Heart right ventricle (tissue), 16 donors: ENCODE data around the gene WDPCP. TPM values are rescaled to one million over a fixed set of nuclear protein-coding genes. Genes with fewer than 3 reads are reported as not detected.

Experiments used
- ATAC-seq, 8 donors: fragments of 200-7000 bp; cut with Tn5 transposase; one replicate each; pipeline ENCODE4 v1.9.1; 2020; ENCODE audit warnings: mild to moderate bottlenecking in 8 of 8, moderate library complexity in 8 of 8, moderate number of reproducible peaks in 1 of 8
- DNase-seq, 2 donors: peaks; one replicate each; pipeline ENCODE4 v3.0.0-alpha.2; 2020
- H3K27ac ChIP-seq, 10 donors: fragments of 200-600 bp; sonication (generic) in 2 of 10; one replicate each; pipeline versions ENCODE4 v1.5.0 to v1.8.0; 2020 to 2022; ENCODE audit warnings: mild to moderate bottlenecking in 3 of 10
- H3K27me3 ChIP-seq, 7 donors: fragments of 200-600 bp; one replicate each; pipeline ENCODE4 v1.8.0; 2021 to 2022; ENCODE audit warnings: mild to moderate bottlenecking in 2 of 7
- H3K36me3 ChIP-seq, 9 donors: fragments of 200-600 bp; sonication (generic) in 1 of 9; one replicate each; pipeline versions ENCODE4 v1.5.0 to v1.8.0; 2020 to 2022; ENCODE audit warnings: mild to moderate bottlenecking in 2 of 9
- H3K4me1 ChIP-seq, 9 donors: fragments of 200-600 bp; sonication (generic) in 1 of 9; one replicate each; pipeline versions ENCODE4 v1.5.0 to v1.8.0; 2020 to 2022; ENCODE audit warnings: mild to moderate bottlenecking in 4 of 9
- H3K4me3 ChIP-seq, 10 donors: fragments of 200-600 bp; sonication (generic) in 2 of 10; one replicate each; pipeline versions ENCODE4 v1.5.0 to v1.8.0; 2020 to 2022; ENCODE audit warnings: mild to moderate bottlenecking in 7 of 10, moderate library complexity in 2 of 10
- H3K9me3 ChIP-seq, 11 donors: fragments of 200-600 bp in 10 of 11; sonication (generic) in 2 of 11; one replicate each; pipeline versions ENCODE4 v1.5.0 to v1.8.0; 2013 to 2022; ENCODE audit warnings: mild to moderate bottlenecking in 2 of 11, control low read depth in 1 of 11, moderate library complexity in 1 of 11
- CTCF ChIP-seq, 9 donors: fragments of 200-600 bp; sonication (generic) in 2 of 9; IDR thresholded peaks; one replicate each; pipeline versions ENCODE4 v1.5.0 to v1.8.0; 2021 to 2022; ENCODE audit warnings: antibody characterized with exemption in 9 of 9, mild to moderate bottlenecking in 5 of 9, moderate library complexity in 1 of 9
- WGBS, 2 donors: extraction: QIAGEN DNeasy Blood & Tissue Kit; methylation state at CpG; one replicate each; pipeline ENCODE4 v1.1.7; 2013; ENCODE audit warnings: inconsistent platforms in 1 of 2; 5-methylcytosine and 5-hydroxymethylcytosine counted together
- intact Hi-C, 10 donors: fragments of 100-400 bp; cut with DNase I; formaldehyde crosslinking; loops; one replicate each; pipeline versions ENCODE4 v1.11.1 to v1.14.2; 2022
- polyA plus RNA-seq, 2 donors: library from polyadenylated mRNA; stranded (reverse); fragments of 200-250 nt; gene quantifications; one replicate each; pipeline ENCODE4 v1.2.3, GENCODE V29; 2013
- total RNA-seq, 10 donors: library from RNA; stranded (reverse); fragmentation: NEBNext Ultra II Directional in 3 of 10; extraction: Animal tissue kit (Norgen Biotek cat#: 25700) in 3 of 10; gene quantifications; one replicate each; pipeline versions ENCODE4 v1.2.1 to v1.2.4, GENCODE V29; 2021 to 2023
- donor health status: Arrhythmogenic right ventricular cardiomyopathy.
- donor health status: ischemic (EF 13 %, LVEDD 7.1; RV severe dilation, severe dysfunction).
- donor health status: healthy with polysubstance abuse.
- donor health status: DM: no; HTN: yes; CAD: no.
- donor health status: DM: no; HTN: no; CAD: no.
- donor health status: ischemic (EF 25% LVEDD 6.9; RV normal size, moderate dysfunction).
- donor health status: ischemic (EF 25% LVEDD 5.7; RV mildly dilated, moderate dysfunction).
- donor health status: healthy.
- donor health status: DM: yes; HTN: yes; CAD: no.
- donor health status: Ischemic cardiomyopathy.
- donor health status: ischemic (EF 35%, LVEDD 5.7; RV mildly dilated, moderate dysfunction).
- donor health status: nonischemic (EF 11% LVEDD 7.7; RV severe dilation, severe dysfunction).
- donor health status: DM: yes; HTN: yes; CAD: no.
- donor health status: PGD.
- donor health status: ischemic (EF 29% LVEDD 5.4; RV normal size, mild dysfunction).
- donor health status: nonischemic (EF 23%, LVEDD 6.1; RV moderate dilation, normal function).

Gene WDPCP
- total and polyA plus RNA-seq, 12 donors = 3.7 to 36.6 (median 20.2) TPM

DNA sequence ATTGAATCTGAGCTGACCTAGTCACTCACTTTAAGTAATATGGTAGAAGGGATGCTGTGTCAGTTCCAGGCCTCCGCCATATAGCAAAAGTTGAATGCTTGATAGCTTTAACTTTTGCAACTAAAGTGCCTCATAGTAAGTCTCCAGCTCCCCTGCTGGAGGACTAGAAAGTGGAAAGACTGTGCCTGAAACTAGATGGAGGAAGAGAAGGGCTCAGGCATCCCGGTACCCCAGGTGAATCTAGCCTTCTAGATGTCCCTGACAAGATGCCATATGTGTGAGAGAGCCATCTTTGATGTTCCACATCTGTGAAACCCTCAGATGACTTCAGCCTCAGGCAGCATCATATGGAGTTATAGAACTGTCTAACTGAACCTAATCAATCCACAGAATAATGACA is 516.6 kb downstream of the WDPCP start:
- Histone ChIP-seq H3K4me3 (no peak overlapping the region), H3K9me3 (peaks cover 0 to 5% (median 0%) of the 10 kb centered on the region in 11 donors), H3K4me1 (no peaks in the 10 kb centered on the region), H3K27ac (no peak overlapping the region), H3K27me3 (peaks cover under 1 to 70% (median 51%) of the 10 kb centered on the region in 7 donors), H3K36me3 (no peaks in the 10 kb centered on the region)
- ATAC-seq (no peak), DNase-seq (no peak)
- no peak for TF ChIP-seq CTCF (IDR thresholded peaks at IDR 0.05)
- WGBS, 2 donors = 81 to 82% methylated on average over 2 of the region's 2 CpGs
- intact Hi-C loops = no loop called here

Other genes starting within 250 kb of the WDPCP start
- 1,000 to 10,000 TPM; 1,047 to 1,698 (median 1,599) TPM for gene MDH1, start 486 bp upstream of the WDPCP start, total RNA-seq
- gene MDH1, start 486 bp upstream of the WDPCP start, polyA plus RNA-seq = 1,000 to 10,000 TPM; 1,017 to 1,192 TPM